ENCODE data around the gene ANK3.

The ANK3 gene

GRCh38 chr10:60208676-60209269, 180.9 kb downstream of the ANK3 start:
- DNase-seq, result peak; percentile 79

DNA sequence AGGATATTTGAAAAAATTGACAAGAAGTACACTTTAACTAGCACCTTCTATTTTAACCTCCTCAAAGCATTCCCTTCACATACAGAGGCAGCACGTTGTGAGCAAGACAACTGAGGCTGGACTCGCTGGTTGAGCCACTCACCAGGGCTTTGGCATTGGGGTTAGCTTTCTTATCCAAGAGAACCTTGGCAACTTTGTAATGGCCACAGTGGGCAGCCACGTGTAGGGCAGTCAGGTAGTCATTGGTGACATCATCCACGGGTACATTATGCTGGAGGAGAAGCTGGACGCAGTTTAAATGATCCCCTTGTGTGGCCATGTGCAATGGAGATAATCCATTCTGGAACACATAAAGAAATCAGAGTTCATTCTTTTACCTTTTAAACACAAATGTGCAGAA, 181.8 kb downstream of the ANK3 start:
- peak; percentile 22 for DNase-seq

DNA sequence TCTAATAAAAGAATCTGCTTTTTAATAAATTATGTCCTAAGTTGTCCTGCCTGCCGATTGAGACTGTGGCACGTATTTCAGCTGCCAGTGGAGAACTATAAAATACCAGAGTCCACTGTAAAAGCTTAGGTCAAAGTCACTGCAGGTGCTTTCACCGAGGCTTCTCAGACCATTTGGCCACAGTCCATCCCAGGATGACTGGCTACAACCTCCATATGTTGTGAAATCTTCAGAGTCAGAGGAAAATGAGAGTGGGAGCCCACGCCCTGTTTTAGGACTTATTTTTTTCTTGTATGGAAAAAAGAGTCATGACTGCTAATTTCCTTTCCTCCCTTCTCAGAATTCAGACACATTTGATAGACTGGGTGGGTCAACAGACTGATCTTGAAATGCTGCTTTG, 182.9 kb downstream of the ANK3 start:
- DNase-seq, result peak; percentile 48

DNA sequence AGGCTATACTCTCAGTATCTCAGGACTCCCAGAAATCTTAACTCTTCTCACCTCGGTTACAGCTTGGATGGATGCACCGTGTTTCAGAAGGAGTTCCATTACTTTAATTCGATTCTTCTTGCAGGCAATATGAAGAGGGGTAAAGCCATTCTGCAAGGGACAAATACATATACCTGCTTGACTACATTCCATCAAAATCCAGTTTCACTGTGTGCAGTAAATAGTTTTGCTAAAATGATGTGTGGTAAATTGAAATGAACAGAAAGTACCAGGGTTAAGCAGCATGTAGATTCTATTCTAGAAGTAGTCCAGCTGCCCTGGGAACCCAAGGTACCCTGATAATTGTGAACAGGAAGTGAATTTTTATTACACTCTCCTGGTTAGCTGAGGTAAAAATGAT, 183.9 kb downstream of the ANK3 start:
- DNase-seq, result no peak

DNA sequence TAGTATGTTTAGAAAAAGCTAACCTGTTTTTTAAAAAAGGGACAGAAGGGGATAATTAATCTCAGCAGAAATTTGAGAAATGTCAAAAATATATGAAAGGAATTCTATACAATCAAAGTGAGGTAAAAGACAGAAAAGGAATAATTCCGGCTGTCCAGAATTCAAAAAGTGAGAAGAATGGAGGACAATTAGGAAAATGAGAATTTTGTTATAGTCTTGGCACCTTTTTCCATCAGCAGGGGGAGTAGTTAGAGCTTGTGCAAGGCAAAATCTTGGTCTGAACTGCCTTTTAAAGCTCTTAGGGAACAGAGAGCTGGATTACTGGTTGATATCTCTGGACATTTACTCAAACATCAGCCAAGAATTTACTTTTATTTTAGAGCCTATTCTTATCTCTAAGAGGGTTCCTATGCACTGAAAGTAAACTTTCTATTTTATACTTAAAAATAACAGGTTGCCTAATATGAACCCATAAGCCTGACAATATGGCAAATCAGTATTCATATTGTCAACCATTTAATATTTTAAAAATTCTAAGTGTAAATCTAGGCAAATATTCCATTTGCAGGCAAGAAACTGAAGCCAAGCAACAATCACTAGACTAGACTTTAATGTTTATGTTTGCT, 185.6 kb downstream of the ANK3 start:
- DNase-seq, result peak; percentile 72

- no peak for DNase-seq
Measured at GRCh38 chr10:60200682-60201053, 189.0 kb downstream of the ANK3 start.

- DNase-seq, result no peak
Measured at GRCh38 chr10:60200012-60200681, 189.5 kb downstream of the ANK3 start.

DNA sequence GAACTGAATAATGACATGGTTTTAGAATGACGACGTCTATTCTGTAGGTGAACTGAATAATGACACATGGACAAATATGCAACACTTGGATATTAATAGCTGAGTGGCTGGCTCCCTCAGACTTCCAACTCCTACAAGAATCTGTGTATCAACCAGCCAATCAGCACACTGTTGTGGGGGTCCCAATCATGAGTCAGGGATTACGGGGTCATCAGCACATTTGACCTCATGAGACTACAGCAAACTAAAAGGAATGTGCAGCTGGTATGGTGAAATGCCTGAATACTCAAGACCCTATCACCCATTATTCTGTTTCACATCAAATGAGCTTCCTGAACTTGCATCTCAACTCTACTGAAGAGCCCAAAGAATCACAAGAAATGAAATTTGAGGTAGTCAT, 192.5 kb downstream of the ANK3 start:
- DNase-seq, result no peak

DNA sequence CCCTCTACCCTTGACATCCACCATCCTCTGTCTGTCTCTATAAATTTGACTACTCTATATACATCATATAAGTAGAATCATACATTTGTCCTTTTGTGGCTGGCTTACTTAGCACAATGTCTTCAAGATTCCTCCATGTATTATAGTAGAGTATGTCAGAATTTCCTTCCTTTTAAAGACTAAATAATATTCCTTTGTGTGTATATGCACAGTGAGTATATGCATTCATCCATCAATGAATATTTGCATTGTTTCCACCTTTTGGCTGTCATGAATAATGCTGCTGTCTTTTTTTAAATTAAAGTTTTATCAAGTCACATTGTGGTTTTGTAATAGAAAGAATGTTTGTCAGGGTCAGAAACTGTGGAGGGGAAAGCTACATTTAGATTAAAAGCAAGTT, 195.3 kb downstream of the ANK3 start:
- no peak for DNase-seq

- DNase-seq, result no peak
Measured at GRCh38 chr10:60192946-60193345, 196.7 kb downstream of the ANK3 start.

GRCh38 chr10:60189861-60190475, 199.7 kb downstream of the ANK3 start:
- no peak for DNase-seq

- no peak for DNase-seq
Measured at GRCh38 chr10:60188548-60188947, 201.1 kb downstream of the ANK3 start.

- DNase-seq, result no peak
Measured at GRCh38 chr10:60187691-60188090, 202.0 kb downstream of the ANK3 start.

DNA sequence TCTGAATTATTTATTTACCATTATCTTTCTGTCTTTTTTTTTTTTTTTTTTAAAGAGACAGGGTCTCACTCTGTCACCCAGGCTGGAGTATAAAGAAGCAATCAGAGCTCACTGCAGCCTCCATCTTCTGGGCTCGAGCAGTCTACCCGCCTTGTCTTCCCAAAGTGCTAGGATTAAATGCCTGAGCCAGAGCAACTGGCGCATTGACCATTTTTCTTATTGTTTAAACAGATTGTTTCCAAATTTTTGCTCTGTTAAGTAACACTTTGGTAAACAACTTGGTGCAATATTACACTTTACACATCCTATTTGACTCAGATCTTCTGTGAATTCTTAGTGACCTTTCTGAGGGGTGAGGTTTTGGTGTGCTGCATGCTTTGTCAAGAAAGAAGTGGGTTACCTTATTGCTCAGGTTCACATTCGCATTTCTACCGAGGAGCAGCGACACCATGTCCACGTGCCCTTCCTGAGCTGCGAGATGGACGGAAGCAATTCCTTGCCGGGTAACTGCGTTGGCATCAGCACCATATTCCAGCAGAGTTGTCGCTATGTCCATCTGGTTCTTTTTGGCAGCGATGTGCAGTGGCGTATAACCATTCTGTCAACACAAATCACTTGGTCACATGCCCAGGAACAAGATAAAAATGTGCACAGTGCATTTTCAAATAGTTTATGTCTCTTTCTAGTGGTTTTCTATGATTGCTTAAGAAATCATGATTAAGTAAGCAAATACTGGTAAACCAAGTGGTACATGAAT, 203.2 kb downstream of the ANK3 start:
- DNase-seq, result no peak

DNA sequence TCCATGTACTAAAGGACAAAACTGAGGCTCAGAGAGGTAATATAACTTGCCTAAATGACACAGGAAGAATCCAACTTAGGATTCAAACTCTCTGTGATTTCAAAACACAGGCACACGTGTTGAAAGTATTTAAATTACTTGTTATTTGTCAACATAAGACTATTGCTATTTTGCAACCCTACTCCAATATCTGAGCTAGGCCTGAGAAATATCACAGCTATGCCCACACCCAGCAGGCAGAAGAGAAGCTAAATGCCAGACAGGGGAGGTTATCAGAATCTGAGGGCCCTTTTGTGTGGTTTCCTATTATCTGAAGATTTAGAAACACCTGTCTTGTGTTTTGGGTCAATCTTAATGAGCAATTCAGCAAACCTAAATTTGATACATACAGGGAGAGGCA, 204.3 kb downstream of the ANK3 start:
- DNase-seq, result peak; percentile 46

GRCh38 chr10:60182691-60183090, 207.0 kb downstream of the ANK3 start:
- no peak for DNase-seq

GRCh38 chr10:60176925-60177324, 212.8 kb downstream of the ANK3 start:
- no peak for DNase-seq

DNA sequence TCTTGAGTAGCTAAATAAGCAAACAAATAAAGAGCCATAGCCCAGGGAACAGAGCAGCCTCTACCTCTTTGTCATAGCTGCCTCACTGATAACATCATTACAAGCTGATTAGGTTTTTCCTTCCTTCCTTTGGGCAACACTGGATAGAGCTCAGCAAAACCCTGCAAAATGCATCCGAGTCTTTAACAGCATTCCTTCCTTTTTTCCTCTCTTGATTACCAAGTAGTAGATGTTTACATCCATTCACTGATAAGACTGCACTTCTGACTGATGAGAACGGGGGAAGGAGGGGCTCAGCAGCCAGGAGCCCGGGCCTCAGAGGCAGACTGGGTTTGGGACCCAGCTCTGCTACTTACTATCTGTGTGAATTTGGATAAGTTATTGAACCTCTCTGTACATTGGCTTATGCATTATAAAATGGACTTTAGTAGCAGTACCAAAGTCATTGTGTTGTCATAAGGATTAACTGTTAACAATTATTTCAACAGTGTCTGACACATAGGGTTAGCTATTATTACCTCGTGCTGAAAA, 214.2 kb downstream of the ANK3 start:
- peak; percentile 20 for DNase-seq

- no peak for DNase-seq
Measured at GRCh38 chr10:60172363-60172990, 217.2 kb downstream of the ANK3 start.

GRCh38 chr10:60171436-60172013, 218.2 kb downstream of the ANK3 start:
- DNase-seq, result no peak

DNA sequence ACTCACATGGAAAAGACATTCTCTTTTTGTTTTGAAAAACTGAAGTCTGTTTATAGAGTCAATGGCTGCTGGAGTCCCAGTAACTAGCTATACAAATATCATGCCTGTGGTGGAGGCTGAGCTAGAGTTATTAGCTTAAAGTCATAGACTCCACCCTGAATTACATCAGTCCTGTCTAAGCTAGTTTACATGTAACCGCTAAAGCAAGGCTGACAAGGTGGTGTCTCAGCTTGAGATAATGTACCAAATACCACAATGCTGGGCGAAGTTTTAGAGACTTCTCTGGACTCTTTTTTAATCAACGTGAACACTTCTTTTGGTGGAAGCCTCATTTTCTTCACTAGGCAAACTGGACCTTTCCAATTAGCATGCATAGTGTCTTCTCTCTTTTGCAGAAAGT, 219.4 kb downstream of the ANK3 start:
- DNase-seq, result peak; percentile 44

DNA sequence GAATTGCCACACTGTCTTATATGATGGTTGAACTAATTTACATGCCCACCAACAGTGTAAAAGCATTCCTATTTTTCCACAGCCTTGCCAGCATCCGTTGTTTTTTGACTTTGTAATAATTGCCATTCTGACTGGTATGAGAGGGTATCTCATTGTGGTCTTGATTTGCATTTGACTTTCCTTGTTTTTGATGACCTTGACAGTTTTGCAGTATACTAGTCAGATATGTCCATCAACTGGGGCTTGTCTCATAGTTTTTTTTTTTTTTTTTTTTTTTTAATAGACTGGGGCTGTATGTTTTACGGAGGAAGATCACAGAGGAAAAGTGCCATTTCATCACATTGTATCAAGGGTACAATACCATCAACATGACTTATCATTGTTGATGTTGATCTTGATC, 220.6 kb downstream of the ANK3 start:
- DNase-seq, result no peak

Measured in OCI-M1 (cell line).